Measurements from ENCODE around the gene KCTD8. TPM values are rescaled to one million over a fixed set of nuclear protein-coding genes. Genes with fewer than 3 reads are reported as not detected.

The KCTD8 gene
- polyA plus RNA-seq, 3 donors: not detected

DNA sequence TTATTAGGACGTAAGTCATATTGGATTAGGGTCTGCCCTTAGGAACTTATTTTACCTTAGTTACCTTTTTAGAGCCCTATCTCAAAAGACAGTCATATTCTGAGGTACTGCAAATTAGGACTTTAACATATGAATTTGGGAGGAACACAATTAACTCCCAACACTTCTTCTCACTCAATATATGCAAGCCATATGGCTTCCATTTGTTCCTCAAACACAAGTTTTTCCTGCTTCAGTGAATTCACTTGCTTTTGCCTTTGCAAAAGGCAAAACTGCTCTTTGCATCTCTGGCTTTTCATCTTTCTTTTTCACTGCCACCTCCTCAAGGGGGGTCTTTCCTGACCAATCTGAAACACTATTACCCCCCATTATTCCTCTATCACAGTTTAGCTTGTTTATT lies 220.3 kb downstream of the KCTD8 start:
- no CpG with 5 or more reads among the region's 1 CpG for WGBS (ENCODE audit: insufficient coverage)
- H3K4me3 Mint-ChIP-seq: no peak overlapping the region
- Histone ChIP-seq H3K4me3 (replicated peaks in 1 of 3; ENCODE audit: low read depth in 2 of 3, low read length in 3 of 3) (no peak overlapping the region), H4K20me1 (ENCODE audit: insufficient read depth, low read length) (no peaks in the 10 kb centered on the region), H3K27me3 (ENCODE audit: control insufficient read depth in 2 of 2, insufficient read depth in 2 of 2, low read length in 2 of 2) (no peaks in the 10 kb centered on the region), H3K79me2 (ENCODE audit: insufficient read depth, low read length) (no peaks in the 10 kb centered on the region), H3K9ac (ENCODE audit: insufficient read depth, low read length, poor library complexity, severe bottlenecking) (no peak overlapping the region), H3K36me3 (replicated peaks in 1 of 2; ENCODE audit: control insufficient read depth in 1 of 2, insufficient read depth in 2 of 2, low read length in 2 of 2) (no peaks in the 10 kb centered on the region), H2AFZ (ENCODE audit: insufficient read depth, low read depth, low read length, poor library complexity, severe bottlenecking) (no peak overlapping the region), H3K4me2 (replicated peaks; ENCODE audit: extremely low read depth, low read length, poor library complexity, severe bottlenecking) (no peak overlapping the region), H3K27ac (ENCODE audit: low read depth in 1 of 2, low read length in 2 of 2) (no peak overlapping the region), H3K4me1 (ENCODE audit: control insufficient read depth in 1 of 2, insufficient read depth in 2 of 2, low read length in 2 of 2) (no peaks in the 10 kb centered on the region), H3K9me3 (replicated peaks in 1 of 2; ENCODE audit: control insufficient read depth in 1 of 2, insufficient read depth in 1 of 2, low read length in 2 of 2) (peaks cover 0 to 7% of the 10 kb centered on the region in 2 donors)
- intact Hi-C loops (cut with micrococcal nuclease): no loop called here
- no peaks in the 10 kb centered on the region for H3K27me3 Mint-ChIP-seq (ENCODE audit: low read depth in 3 of 3)
- no peak overlapping the region for H3K27ac Mint-ChIP-seq
- H3K4me1 Mint-ChIP-seq: no peaks in the 10 kb centered on the region
- H3K36me3 Mint-ChIP-seq: no peaks in the 10 kb centered on the region
- no peak for DNase-seq
- peaks cover 0 to 6% (median 3%) of the 10 kb centered on the region in 7 donors for H3K9me3 Mint-ChIP-seq
- TF ChIP-seq, protein P1, sequence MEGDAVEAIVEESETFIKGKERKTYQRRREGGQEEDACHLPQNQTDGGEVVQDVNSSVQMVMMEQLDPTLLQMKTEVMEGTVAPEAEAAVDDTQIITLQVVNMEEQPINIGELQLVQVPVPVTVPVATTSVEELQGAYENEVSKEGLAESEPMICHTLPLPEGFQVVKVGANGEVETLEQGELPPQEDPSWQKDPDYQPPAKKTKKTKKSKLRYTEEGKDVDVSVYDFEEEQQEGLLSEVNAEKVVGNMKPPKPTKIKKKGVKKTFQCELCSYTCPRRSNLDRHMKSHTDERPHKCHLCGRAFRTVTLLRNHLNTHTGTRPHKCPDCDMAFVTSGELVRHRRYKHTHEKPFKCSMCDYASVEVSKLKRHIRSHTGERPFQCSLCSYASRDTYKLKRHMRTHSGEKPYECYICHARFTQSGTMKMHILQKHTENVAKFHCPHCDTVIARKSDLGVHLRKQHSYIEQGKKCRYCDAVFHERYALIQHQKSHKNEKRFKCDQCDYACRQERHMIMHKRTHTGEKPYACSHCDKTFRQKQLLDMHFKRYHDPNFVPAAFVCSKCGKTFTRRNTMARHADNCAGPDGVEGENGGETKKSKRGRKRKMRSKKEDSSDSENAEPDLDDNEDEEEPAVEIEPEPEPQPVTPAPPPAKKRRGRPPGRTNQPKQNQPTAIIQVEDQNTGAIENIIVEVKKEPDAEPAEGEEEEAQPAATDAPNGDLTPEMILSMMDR (IDR thresholded peaks at IDR 0.05): no peak

DNA sequence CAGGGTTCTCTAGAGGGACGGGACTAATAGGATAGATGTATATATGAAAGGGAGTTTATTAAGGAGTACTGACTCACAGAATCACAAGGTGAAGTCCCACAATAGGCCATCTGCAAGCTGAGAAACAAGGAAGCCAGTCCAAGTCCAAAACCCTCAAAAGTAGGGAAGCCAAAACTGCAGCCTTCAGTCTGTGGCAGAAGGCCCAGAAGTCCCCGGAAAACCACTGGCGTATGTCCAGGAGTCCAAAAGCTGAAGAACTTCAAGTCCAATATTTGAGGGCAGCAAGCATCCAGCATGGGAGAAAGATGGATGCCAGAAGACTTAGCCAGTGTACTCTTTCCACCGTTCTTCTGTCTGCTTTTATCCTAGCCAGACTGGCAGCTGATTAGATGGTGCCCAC lies 227.2 kb downstream of the KCTD8 start:
- intact Hi-C loops (cut with micrococcal nuclease): no loop called here
- no peak overlapping the region for H3K27ac Mint-ChIP-seq
- DNase-seq: no peak
- no peak overlapping the region for H3K9ac ChIP-seq (ENCODE audit: insufficient read depth, low read length, poor library complexity, severe bottlenecking)
- TF ChIP-seq, protein P1 (IDR thresholded peaks at IDR 0.05): no peak
- no peak overlapping the region for H3K27ac ChIP-seq (ENCODE audit: low read depth in 1 of 2, low read length in 2 of 2)
- no peaks in the 10 kb centered on the region for H3K4me1 ChIP-seq (ENCODE audit: control insufficient read depth in 1 of 2, insufficient read depth in 2 of 2, low read length in 2 of 2)
- no peaks in the 10 kb centered on the region for H3K79me2 ChIP-seq (ENCODE audit: insufficient read depth, low read length)
- no peaks in the 10 kb centered on the region for H3K9me3 ChIP-seq (replicated peaks in 1 of 2; ENCODE audit: control insufficient read depth in 1 of 2, insufficient read depth in 1 of 2, low read length in 2 of 2)
- no peak overlapping the region for H3K4me3 ChIP-seq (replicated peaks in 1 of 3; ENCODE audit: low read depth in 2 of 3, low read length in 3 of 3)
- no peaks in the 10 kb centered on the region for H3K36me3 Mint-ChIP-seq
- H3K4me2 ChIP-seq (replicated peaks; ENCODE audit: extremely low read depth, low read length, poor library complexity, severe bottlenecking): no peak overlapping the region
- no peak overlapping the region for H3K4me3 Mint-ChIP-seq
- H3K27me3 ChIP-seq (ENCODE audit: control insufficient read depth in 2 of 2, insufficient read depth in 2 of 2, low read length in 2 of 2): no peaks in the 10 kb centered on the region
- H3K36me3 ChIP-seq (replicated peaks in 1 of 2; ENCODE audit: control insufficient read depth in 1 of 2, insufficient read depth in 2 of 2, low read length in 2 of 2): no peaks in the 10 kb centered on the region
- H2AFZ ChIP-seq (ENCODE audit: insufficient read depth, low read depth, low read length, poor library complexity, severe bottlenecking): no peak overlapping the region
- 100% methylated on average over 3 of the region's 4 CpGs for WGBS (ENCODE audit: insufficient coverage)
- no peaks in the 10 kb centered on the region for H3K27me3 Mint-ChIP-seq (ENCODE audit: low read depth in 3 of 3)
- H3K9me3 Mint-ChIP-seq: peaks cover 0 to 13% (median 2%) of the 10 kb centered on the region in 7 donors
- H3K4me1 Mint-ChIP-seq: no peaks in the 10 kb centered on the region
- H4K20me1 ChIP-seq (ENCODE audit: insufficient read depth, low read length): no peaks in the 10 kb centered on the region

All from CD14-positive monocyte (primary cell).